GM21515 (cell line): ENCODE data around the gene SGO1.
A peak's percentile ranks its signal among the peaks of the same experiment; 100 is the strongest.
"Not testable (repeated sequence)": the region's sequence is repeated elsewhere in the genome, so short reads cannot be mapped to it uniquely, and the experiment has no call there.

ENCODE experiments used
- ATAC-seq: cut with Tn5 transposase; IDR thresholded peaks from one replicate; pipeline ENCODE4 v1.9.1; 2021; ENCODE audit not compliant: unreplicated experiment

SGO1 gene

GRCh38 chr3:20185679-20186599 lies at the start of gene SGO1:
SGO1 (minus strand) TSS chr3:20186206; CDS start chr3:20184027, 2,179 bp downstream.
- ATAC-seq: peak; percentile 94

- ATAC-seq: no peak
These were observed 49.8 kb upstream of the SGO1 start for GRCh38 chr3:20235796-20236195.

GRCh38 chr3:20232906-20233780 lies 47.1 kb upstream of the SGO1 start:
- no peak for ATAC-seq

- no peak for ATAC-seq
These were observed 44.9 kb upstream of the SGO1 start for GRCh38 chr3:20230954-20231353.

- ATAC-seq: no peak
These were observed 39.8 kb upstream of the SGO1 start for GRCh38 chr3:20225769-20226168.

- ATAC-seq: no peak
These were observed 36.3 kb upstream of the SGO1 start for GRCh38 chr3:20222274-20222673.

- ATAC-seq: no peak
These were observed 32.2 kb upstream of the SGO1 start for GRCh38 chr3:20218215-20218614.

GRCh38 chr3:20215636-20216035 lies 29.6 kb upstream of the SGO1 start:
- ATAC-seq: no peak

- ATAC-seq: not testable (repeated sequence)
These were observed 27.5 kb upstream of the SGO1 start for GRCh38 chr3:20213491-20213890.

GRCh38 chr3:20207945-20208344 lies 21.9 kb upstream of the SGO1 start:
- ATAC-seq: not testable (repeated sequence)

- ATAC-seq: not testable (repeated sequence)
These were observed 19.9 kb upstream of the SGO1 start for GRCh38 chr3:20205898-20206297.

- ATAC-seq: no peak
These were observed 15.1 kb upstream of the SGO1 start for GRCh38 chr3:20201143-20201542.

- ATAC-seq: no peak
These were observed 11.8 kb upstream of the SGO1 start for GRCh38 chr3:20197775-20198174.

- ATAC-seq: no peak
These were observed 8.9 kb upstream of the SGO1 start for GRCh38 chr3:20194793-20195460.

- no peak for ATAC-seq
These were observed 5.0 kb upstream of the SGO1 start for GRCh38 chr3:20190991-20191390.

GRCh38 chr3:20186600-20187004 lies 596 bp upstream of the SGO1 start:
- peak; percentile 9 for ATAC-seq

- ATAC-seq: peak; percentile 9
These were observed 701 bp downstream of the SGO1 start for GRCh38 chr3:20185331-20185678.

GRCh38 chr3:20182206-20182605 lies 3.8 kb downstream of the SGO1 start:
- no peak for ATAC-seq

- ATAC-seq: no peak
These were observed 4.7 kb downstream of the SGO1 start for GRCh38 chr3:20181276-20181675.

- ATAC-seq: no peak
These were observed 12.1 kb downstream of the SGO1 start for GRCh38 chr3:20173844-20174410.

GRCh38 chr3:20161714-20162113 lies 24.3 kb downstream of the SGO1 start:
- ATAC-seq: no peak
